OCI-LY1 (cell line): Measurements from ENCODE around the gene C19orf47.

Experiments used
- EZH2 ChIP-seq: fragments of 200-600 bp; sonication (generic), shearing (Covaris generic); IDR thresholded peaks from 2 replicates; pipeline ENCODE4 v1.8.0; 2017; ENCODE audit warnings: borderline replicate concordance, mixed run types, mild to moderate bottlenecking, antibody characterized with exemption, low read length, moderate library complexity, mixed read lengths
- TF ChIP-seq, protein P1 (sequence below): fragments of 200-600 bp; sonication (generic), shearing (Covaris generic); IDR thresholded peaks from 2 replicates; pipeline ENCODE4 v1.5.1; 2017; ENCODE audit warnings: mild to moderate bottlenecking, antibody characterized with exemption, low read length, moderate library complexity, mixed read lengths

DNA sequence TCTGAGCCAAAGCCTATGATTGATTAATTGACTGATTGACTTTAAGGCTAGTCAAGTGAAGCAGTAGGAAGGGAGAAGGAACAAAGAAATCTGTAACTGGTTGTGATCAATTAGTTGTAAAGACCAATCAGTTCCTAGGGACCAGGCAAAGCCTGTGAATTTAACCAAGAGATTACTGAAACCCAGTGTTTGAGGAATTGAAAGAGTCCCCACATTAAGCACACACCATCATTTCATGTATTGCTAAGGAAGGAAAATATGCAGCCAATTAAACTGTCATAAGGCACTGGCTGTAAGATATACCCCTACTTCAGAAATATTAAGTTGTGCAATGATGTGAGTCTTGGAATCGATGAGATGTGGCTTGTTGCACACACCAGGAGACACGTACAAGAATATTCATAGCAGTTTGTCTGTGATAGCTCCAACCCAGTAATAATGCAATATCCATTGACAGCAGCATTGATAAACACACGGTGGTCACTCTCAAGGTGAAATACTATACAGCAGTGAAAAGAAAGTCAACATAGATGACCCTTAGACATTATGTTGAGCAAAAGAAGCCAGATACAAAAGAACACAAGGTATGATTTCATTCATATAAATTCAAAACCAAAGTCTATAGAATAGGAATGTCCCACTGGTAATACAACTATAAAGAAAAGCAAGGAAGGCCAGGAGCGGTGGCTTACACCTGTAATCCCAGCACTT is 9.0 kb downstream of the C19orf47 start:
- TF ChIP-seq, protein P1, sequence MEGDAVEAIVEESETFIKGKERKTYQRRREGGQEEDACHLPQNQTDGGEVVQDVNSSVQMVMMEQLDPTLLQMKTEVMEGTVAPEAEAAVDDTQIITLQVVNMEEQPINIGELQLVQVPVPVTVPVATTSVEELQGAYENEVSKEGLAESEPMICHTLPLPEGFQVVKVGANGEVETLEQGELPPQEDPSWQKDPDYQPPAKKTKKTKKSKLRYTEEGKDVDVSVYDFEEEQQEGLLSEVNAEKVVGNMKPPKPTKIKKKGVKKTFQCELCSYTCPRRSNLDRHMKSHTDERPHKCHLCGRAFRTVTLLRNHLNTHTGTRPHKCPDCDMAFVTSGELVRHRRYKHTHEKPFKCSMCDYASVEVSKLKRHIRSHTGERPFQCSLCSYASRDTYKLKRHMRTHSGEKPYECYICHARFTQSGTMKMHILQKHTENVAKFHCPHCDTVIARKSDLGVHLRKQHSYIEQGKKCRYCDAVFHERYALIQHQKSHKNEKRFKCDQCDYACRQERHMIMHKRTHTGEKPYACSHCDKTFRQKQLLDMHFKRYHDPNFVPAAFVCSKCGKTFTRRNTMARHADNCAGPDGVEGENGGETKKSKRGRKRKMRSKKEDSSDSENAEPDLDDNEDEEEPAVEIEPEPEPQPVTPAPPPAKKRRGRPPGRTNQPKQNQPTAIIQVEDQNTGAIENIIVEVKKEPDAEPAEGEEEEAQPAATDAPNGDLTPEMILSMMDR = no peak
- TF ChIP-seq EZH2 = no peak
